SU-DHL-6 (cell line): Measurements from ENCODE around the gene COP1.

ENCODE experiments used
- EZH2phosphoT487 ChIP-seq: fragments of 200-600 bp; sonication (generic), shearing (Covaris generic); conservative IDR thresholded peaks from 2 replicates; pipeline ENCODE4 v1.6.1; 2018; ENCODE audit warnings: mild to moderate bottlenecking, antibody characterized with exemption, low read length, moderate library complexity, mixed read lengths
- TF ChIP-seq, protein P1 (sequence below): fragments of 200-600 bp; sonication (generic); IDR thresholded peaks from one replicate; pipeline ENCODE4 v1.5.1; 2017; ENCODE audit warnings: antibody characterized with exemption, mild to moderate bottlenecking, low read length, moderate library complexity; ENCODE audit not compliant: insufficient read depth, poor library complexity, severe bottlenecking

- TF ChIP-seq, protein P1, sequence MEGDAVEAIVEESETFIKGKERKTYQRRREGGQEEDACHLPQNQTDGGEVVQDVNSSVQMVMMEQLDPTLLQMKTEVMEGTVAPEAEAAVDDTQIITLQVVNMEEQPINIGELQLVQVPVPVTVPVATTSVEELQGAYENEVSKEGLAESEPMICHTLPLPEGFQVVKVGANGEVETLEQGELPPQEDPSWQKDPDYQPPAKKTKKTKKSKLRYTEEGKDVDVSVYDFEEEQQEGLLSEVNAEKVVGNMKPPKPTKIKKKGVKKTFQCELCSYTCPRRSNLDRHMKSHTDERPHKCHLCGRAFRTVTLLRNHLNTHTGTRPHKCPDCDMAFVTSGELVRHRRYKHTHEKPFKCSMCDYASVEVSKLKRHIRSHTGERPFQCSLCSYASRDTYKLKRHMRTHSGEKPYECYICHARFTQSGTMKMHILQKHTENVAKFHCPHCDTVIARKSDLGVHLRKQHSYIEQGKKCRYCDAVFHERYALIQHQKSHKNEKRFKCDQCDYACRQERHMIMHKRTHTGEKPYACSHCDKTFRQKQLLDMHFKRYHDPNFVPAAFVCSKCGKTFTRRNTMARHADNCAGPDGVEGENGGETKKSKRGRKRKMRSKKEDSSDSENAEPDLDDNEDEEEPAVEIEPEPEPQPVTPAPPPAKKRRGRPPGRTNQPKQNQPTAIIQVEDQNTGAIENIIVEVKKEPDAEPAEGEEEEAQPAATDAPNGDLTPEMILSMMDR: no peak
- TF ChIP-seq EZH2phosphoT487: no peak
These were observed 33.0 kb downstream of the COP1 start for GRCh38 chr1:176174108-176174507.
